Fibroblast of lung (primary cell): Measurements from ENCODE around the gene TTLL11. TPM values are rescaled to one million over a fixed set of nuclear protein-coding genes. Genes with fewer than 3 reads are reported as not detected.

Experiments used
- DNase-seq, 2 donors: peaks; one replicate each; pipeline versions ENCODE4 v3.0.0 to v3.0.0-alpha.2; 2010; ENCODE audit warnings: low read depth in 2 of 2
- H2AFZ ChIP-seq: 2 replicates; pipeline ENCODE4 v1.5.1; 2012; ENCODE audit warnings: low read length, control low read depth, inconsistent platforms
- H3K27ac ChIP-seq: 2 replicates; pipeline ENCODE4 v1.5.1; 2011; ENCODE audit warnings: low read length, control low read depth; ENCODE audit not compliant: insufficient read depth
- H3K27me3 ChIP-seq: 2 replicates; pipeline ENCODE4 v1.5.1; 2011; ENCODE audit warnings: mild to moderate bottlenecking, low read length; ENCODE audit not compliant: control insufficient read depth, insufficient read depth
- H3K36me3 ChIP-seq: 2 replicates; pipeline ENCODE4 v1.5.1; 2011; ENCODE audit warnings: low read length; ENCODE audit not compliant: control insufficient read depth, insufficient read depth
- H3K4me1 ChIP-seq: 2 replicates; pipeline ENCODE4 v1.5.1; 2011; ENCODE audit warnings: low read length; ENCODE audit not compliant: control insufficient read depth, insufficient read depth; ENCODE audit errors: extremely low read depth
- H3K4me2 ChIP-seq: 2 replicates; pipeline ENCODE4 v1.5.1; 2011; ENCODE audit warnings: low read length, control low read depth; ENCODE audit not compliant: insufficient read depth; ENCODE audit errors: extremely low read depth
- H3K4me3 ChIP-seq, 4 experiments: fragments of 200-600 bp in 1 of 4; sonication (generic) in 1 of 4; replicated peaks in 1 of 4; 2 replicates each; pipeline ENCODE4 v1.5.1; 2011 to 2016; ENCODE audit warnings: low read length in 4 of 4, low read depth in 3 of 4, mild to moderate bottlenecking in 3 of 4, control low read depth in 2 of 4, inconsistent platforms in 1 of 4, mixed read lengths in 1 of 4; ENCODE audit not compliant: insufficient read depth in 1 of 4; ENCODE audit errors: control extremely low read depth in 1 of 4
- H3K79me2 ChIP-seq: 2 replicates; pipeline ENCODE4 v1.5.1; 2012; ENCODE audit warnings: mild to moderate bottlenecking, low read length, inconsistent platforms; ENCODE audit not compliant: control insufficient read depth, insufficient read depth
- H3K9ac ChIP-seq: 2 replicates; pipeline ENCODE4 v1.5.1; 2011; ENCODE audit warnings: mild to moderate bottlenecking, low read length, control low read depth; ENCODE audit not compliant: insufficient read depth
- H3K9me3 ChIP-seq: 2 replicates; pipeline ENCODE4 v1.5.1; 2012; ENCODE audit warnings: low read depth, low read length; ENCODE audit not compliant: control insufficient read depth, insufficient read depth
- H4K20me1 ChIP-seq: 2 replicates; pipeline ENCODE4 v1.5.1; 2011; ENCODE audit warnings: low read length; ENCODE audit not compliant: control insufficient read depth, insufficient read depth; ENCODE audit errors: extremely low read depth
- CTCF ChIP-seq, 2 donors: IDR thresholded peaks in 1 of 2; conservative IDR thresholded peaks in 1 of 2; 1 replicate in 1 of 2; 2 replicates in 1 of 2; pipeline ENCODE4 v1.5.1; 2011 to 2012; ENCODE audit warnings: low read length in 2 of 2, control low read depth in 1 of 2, inconsistent platforms in 1 of 2, low read depth in 1 of 2, mild to moderate bottlenecking in 1 of 2
- EZH2 ChIP-seq: IDR thresholded peaks from 2 replicates; pipeline ENCODE4 v1.5.1; 2012; ENCODE audit warnings: low read length, control low read depth, mild to moderate bottlenecking; ENCODE audit errors: missing control alignments
- polyA plus RNA-seq, 2 donors: library from polyadenylated mRNA; depleted of rRNA in 1 of 2; stranded (reverse) in 1 of 2; unstranded in 1 of 2; fragments of >200 nt; gene quantifications; 2 replicates each; pipeline ENCODE4 v1.2.1, GENCODE V29; 2011 to 2012; ENCODE audit warnings: missing spikeins in 1 of 2
- total RNA-seq: library from RNA; depleted of rRNA; stranded (reverse); fragments of >200 nt; gene quantifications from 2 replicates; pipeline ENCODE4 v1.2.1, GENCODE V29; 2014

The TTLL11 gene
- total and polyA plus RNA-seq, 2 donors (not counting 1 experiment from before 2014, with no cell fraction given), result 3.9 to 4.8 TPM

DNA sequence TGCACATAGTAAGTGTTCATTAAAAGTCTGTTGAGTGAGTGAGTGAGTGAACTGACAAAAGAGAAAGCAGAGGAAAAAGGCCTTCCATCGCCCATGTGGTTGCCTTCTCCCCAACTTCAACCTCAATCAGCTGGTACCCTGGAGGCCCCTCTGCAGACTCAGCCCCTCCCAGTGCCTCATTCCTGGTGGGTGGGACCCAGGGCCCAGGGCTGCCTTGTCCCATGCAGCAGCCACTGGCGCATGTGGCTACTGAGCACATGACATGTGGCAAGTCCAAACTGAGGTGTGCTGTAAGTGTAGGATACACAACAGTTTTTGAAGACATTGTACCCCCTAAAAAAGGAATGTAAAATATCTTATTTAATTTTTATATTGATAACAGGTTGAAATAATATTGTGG, 36.9 kb upstream of the TTLL11 start:
- H3K9me3 ChIP-seq, result no peaks in the 10 kb centered on the region
- H3K4me2 ChIP-seq, result no peak overlapping the region
- H3K79me2 ChIP-seq, result no peaks in the 10 kb centered on the region
- TF ChIP-seq EZH2, result no peak
- no peak for TF ChIP-seq CTCF (conservative IDR thresholded peaks at IDR 0.05 in 1 of 2, IDR thresholded peaks at IDR 0.05 in 1 of 2; ENCODE audit: low read depth in 1 of 2, low read length in 2 of 2)
- H3K4me1 ChIP-seq, result peaks cover 12% of the 10 kb centered on the region
- H2AFZ ChIP-seq, result no peak overlapping the region
- no peak overlapping the region for H3K27ac ChIP-seq
- H4K20me1 ChIP-seq, result no peaks in the 10 kb centered on the region
- H3K27me3 ChIP-seq, result peaks cover 5% of the 10 kb centered on the region
- DNase-seq, result no peak
- no peak overlapping the region for H3K4me3 ChIP-seq
- H3K9ac ChIP-seq, result no peak overlapping the region
- no peaks in the 10 kb centered on the region for H3K36me3 ChIP-seq

DNA sequence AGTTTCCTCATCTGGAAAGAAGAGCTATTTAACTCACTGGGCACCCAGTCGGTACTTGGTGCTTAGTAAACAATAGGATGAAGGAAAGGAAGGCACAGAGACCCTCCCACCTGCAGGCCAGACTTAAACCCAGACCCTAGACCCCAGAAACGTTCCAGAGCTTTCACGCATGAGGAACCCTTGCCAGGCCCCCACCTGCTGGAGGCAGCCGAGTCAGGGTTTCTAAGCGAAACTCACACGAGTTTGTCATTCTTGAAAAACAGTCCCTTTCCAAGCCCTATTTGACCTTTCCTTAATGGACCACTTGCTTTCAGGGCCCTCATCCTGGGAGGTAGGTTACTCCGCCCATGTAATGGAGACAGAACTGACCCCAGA, 35.8 kb upstream of the TTLL11 start:
- no peaks in the 10 kb centered on the region for H4K20me1 ChIP-seq
- no peaks in the 10 kb centered on the region for H3K9me3 ChIP-seq
- TF ChIP-seq CTCF (conservative IDR thresholded peaks at IDR 0.05 in 1 of 2, IDR thresholded peaks at IDR 0.05 in 1 of 2; ENCODE audit: low read depth in 1 of 2, low read length in 2 of 2), result no peak
- no peak for TF ChIP-seq EZH2
- no peak overlapping the region for H2AFZ ChIP-seq
- H3K27me3 ChIP-seq, result peaks cover 5% of the 10 kb centered on the region
- no peak overlapping the region for H3K4me2 ChIP-seq
- no peak for DNase-seq
- no peaks in the 10 kb centered on the region for H3K36me3 ChIP-seq
- H3K4me1 ChIP-seq, result peaks cover 10% of the 10 kb centered on the region
- H3K79me2 ChIP-seq, result no peaks in the 10 kb centered on the region
- H3K27ac ChIP-seq, result no peak overlapping the region
- H3K4me3 ChIP-seq, result no peak overlapping the region
- H3K9ac ChIP-seq, result no peak overlapping the region

- TF ChIP-seq EZH2 (no peak), CTCF (conservative IDR thresholded peaks at IDR 0.05 in 1 of 2, IDR thresholded peaks at IDR 0.05 in 1 of 2; ENCODE audit: low read depth in 1 of 2, low read length in 2 of 2) (no peak)
- Histone ChIP-seq H3K9ac (no peak overlapping the region), H3K9me3 (no peaks in the 10 kb centered on the region), H3K36me3 (no peaks in the 10 kb centered on the region), H3K27ac (no peak overlapping the region), H3K4me1 (peaks cover 10% of the 10 kb centered on the region), H3K4me3 (no peak overlapping the region), H4K20me1 (no peaks in the 10 kb centered on the region), H3K79me2 (no peaks in the 10 kb centered on the region), H3K27me3 (peaks cover 5% of the 10 kb centered on the region), H2AFZ (no peak overlapping the region), H3K4me2 (no peak overlapping the region)
- no peak for DNase-seq
Observed at GRCh38 chr9:122128007-122128968, 35.2 kb upstream of the TTLL11 start.
